Muscle layer of duodenum (tissue), 2 donors: ENCODE results near the gene CLK2.
"Not testable (repeated sequence)": the region's sequence is repeated elsewhere in the genome, so short reads cannot be mapped to it uniquely, and the experiment has no call there.

Source experiments
- H3K27ac ChIP-seq: one replicate; pipeline ENCODE4 v1.7.0; 2013; ENCODE audit warnings: mild to moderate bottlenecking, low read length
- H3K27me3 ChIP-seq: one replicate; pipeline ENCODE4 v1.7.0; 2013; ENCODE audit warnings: low read depth, mild to moderate bottlenecking, control low read depth, low read length
- H3K36me3 ChIP-seq, 2 donors: one replicate each; pipeline ENCODE4 v1.7.0; 2013; ENCODE audit warnings: low read length in 2 of 2, control low read depth in 1 of 2, mild to moderate bottlenecking in 1 of 2; ENCODE audit not compliant: insufficient read depth in 2 of 2, control insufficient read depth in 1 of 2
- H3K4me1 ChIP-seq, 2 donors: one replicate each; pipeline ENCODE4 v1.7.0; 2013; ENCODE audit warnings: low read length in 2 of 2, mild to moderate bottlenecking in 2 of 2, control low read depth in 1 of 2, moderate library complexity in 1 of 2; ENCODE audit not compliant: insufficient read depth in 2 of 2, control insufficient read depth in 1 of 2
- H3K4me3 ChIP-seq, 2 donors: one replicate each; pipeline ENCODE4 v1.7.0; 2013; ENCODE audit warnings: low read length in 2 of 2, low read depth in 1 of 2, mild to moderate bottlenecking in 1 of 2
- H3K9me3 ChIP-seq, 2 donors: one replicate each; pipeline ENCODE4 v1.7.0; 2013; ENCODE audit warnings: low read length in 2 of 2, control low read depth in 1 of 2, mild to moderate bottlenecking in 1 of 2; ENCODE audit not compliant: control insufficient read depth in 1 of 2
- donor health status: healthy.

Gene CLK2

GRCh38 chr1:155232001-155232978 lies 41.0 kb downstream of the CLK2 start:
- H3K27ac ChIP-seq, H3K9me3 ChIP-seq, H3K27me3 ChIP-seq, H3K4me3 ChIP-seq: not testable (repeated sequence)
- Histone ChIP-seq H3K4me1 (peaks cover 4 to 16% of the 10 kb centered on the region in 2 donors), H3K36me3 (peaks cover 0 to 12% of the 10 kb centered on the region in 2 donors)

- peaks cover 4 to 20% of the 10 kb centered on the region in 2 donors for H3K4me1 ChIP-seq
- not testable (repeated sequence) for H3K9me3 ChIP-seq, H3K36me3 ChIP-seq, H3K27ac ChIP-seq, H3K4me3 ChIP-seq, H3K27me3 ChIP-seq
Measured at GRCh38 chr1:155231302-155231701, 42.0 kb downstream of the CLK2 start.

- H3K4me1 ChIP-seq: peaks cover 7 to 28% of the 10 kb centered on the region in 2 donors
Measured at GRCh38 chr1:155228096-155228427, 45.2 kb downstream of the CLK2 start.

GRCh38 chr1:155227261-155228095 lies 45.8 kb downstream of the CLK2 start:
- H3K4me3 ChIP-seq: peak overlapping the region; percentile 71 to 73
- no peaks in the 10 kb centered on the region for H3K9me3 ChIP-seq
- peak overlapping the region; percentile 93 for H3K27ac ChIP-seq
- H3K36me3 ChIP-seq: no peaks in the 10 kb centered on the region
- H3K27me3 ChIP-seq: no peaks in the 10 kb centered on the region
- H3K4me1 ChIP-seq: peaks cover 7 to 23% of the 10 kb centered on the region in 2 donors

More at GRCh38 chr1:155228096-155228427, 45.2 kb downstream of the CLK2 start:
- Histone ChIP-seq H3K27me3 (no peaks in the 10 kb centered on the region), H3K4me3 (peak overlapping the region; percentile 71 to 73), H3K9me3 (no peaks in the 10 kb centered on the region), H3K36me3 (no peaks in the 10 kb centered on the region), H3K27ac (peak overlapping the region; percentile 93)

GRCh38 chr1:155226910-155227260 lies 46.4 kb downstream of the CLK2 start:
- Histone ChIP-seq H3K4me1 (peaks cover 7 to 20% of the 10 kb centered on the region in 2 donors), H3K27me3 (no peaks in the 10 kb centered on the region), H3K9me3 (no peaks in the 10 kb centered on the region)

GRCh38 chr1:155226188-155226909 lies 47.0 kb downstream of the CLK2 start:
- Histone ChIP-seq H3K4me1 (peaks cover 7 to 19% of the 10 kb centered on the region in 2 donors), H3K36me3 (no peaks in the 10 kb centered on the region), H3K27me3 (no peaks in the 10 kb centered on the region), H3K27ac (peak overlapping the region; percentile 84), H3K9me3 (no peaks in the 10 kb centered on the region), H3K4me3 (peak overlapping the region; percentile 71 to 73)

More at GRCh38 chr1:155226910-155227260, 46.4 kb downstream of the CLK2 start:
- no peaks in the 10 kb centered on the region for H3K36me3 ChIP-seq
- H3K27ac ChIP-seq: peak overlapping the region; percentile 84
- peak overlapping the region; percentile 71 to 73 for H3K4me3 ChIP-seq

- H3K9me3 ChIP-seq, H3K4me3 ChIP-seq, H3K27me3 ChIP-seq, H3K27ac ChIP-seq, H3K36me3 ChIP-seq: not testable (repeated sequence)
- H3K4me1 ChIP-seq: peaks cover 7 to 19% of the 10 kb centered on the region in 2 donors
Measured at GRCh38 chr1:155225404-155225759, 47.9 kb downstream of the CLK2 start.

GRCh38 chr1:155223047-155223446 lies 50.3 kb downstream of the CLK2 start:
- Histone ChIP-seq H3K4me3 (no peak overlapping the region), H3K4me1 (peaks cover 7 to 19% of the 10 kb centered on the region in 2 donors), H3K27ac (no peak overlapping the region), H3K36me3 (no peaks in the 10 kb centered on the region), H3K27me3 (no peaks in the 10 kb centered on the region), H3K9me3 (no peaks in the 10 kb centered on the region)

- H3K36me3 ChIP-seq, H3K4me1 ChIP-seq, H3K4me3 ChIP-seq, H3K27me3 ChIP-seq, H3K27ac ChIP-seq, H3K9me3 ChIP-seq: not testable (repeated sequence)
Measured at GRCh38 chr1:155220211-155220965, 52.9 kb downstream of the CLK2 start.

GRCh38 chr1:155219592-155220031 lies 53.7 kb downstream of the CLK2 start:
- Histone ChIP-seq H3K4me1 (peaks cover 0 to 4% of the 10 kb centered on the region in 2 donors), H3K27me3 (no peaks in the 10 kb centered on the region), H3K9me3 (no peaks in the 10 kb centered on the region), H3K4me3 (peak overlapping the region; percentile 26 to 35), H3K36me3 (peaks cover 0 to 6% of the 10 kb centered on the region in 2 donors), H3K27ac (no peak overlapping the region)
